Liver (tissue), 9 donors: Measurements from ENCODE around the gene TRABD. TPM values are rescaled to one million over a fixed set of nuclear protein-coding genes. Genes with fewer than 3 reads are reported as not detected.

Experiments used
- DNase-seq: peaks from one replicate; pipeline ENCODE4 v3.0.0-alpha.2; 2017; ENCODE audit warnings: low spot score
- H3K27ac ChIP-seq, 2 donors: one replicate each; pipeline ENCODE4 v1.7.0; 2013; ENCODE audit warnings: inconsistent platforms in 2 of 2, low read length in 2 of 2, control low read depth in 1 of 2, low read depth in 1 of 2, mild to moderate bottlenecking in 1 of 2
- H3K27me3 ChIP-seq, 4 donors: one replicate each; pipeline versions ENCODE4 v1.6.1 to v1.7.0; 2013; ENCODE audit warnings: low read length in 3 of 4, inconsistent platforms in 1 of 4, mild to moderate bottlenecking in 1 of 4, moderate library complexity in 1 of 4; ENCODE audit not compliant: control insufficient read depth in 4 of 4, insufficient read depth in 4 of 4
- H3K36me3 ChIP-seq, 4 donors: one replicate each; pipeline versions ENCODE4 v1.6.1 to v1.7.0; 2013; ENCODE audit warnings: low read length in 3 of 4, mild to moderate bottlenecking in 3 of 4, low read depth in 1 of 4, moderate library complexity in 1 of 4; ENCODE audit not compliant: control insufficient read depth in 4 of 4, insufficient read depth in 3 of 4
- H3K4me1 ChIP-seq, 4 donors: one replicate each; pipeline versions ENCODE4 v1.6.1 to v1.7.0; 2013; ENCODE audit warnings: low read length in 3 of 4, mild to moderate bottlenecking in 3 of 4, moderate library complexity in 1 of 4; ENCODE audit not compliant: control insufficient read depth in 4 of 4, insufficient read depth in 4 of 4
- H3K4me3 ChIP-seq, 3 donors: one replicate each; pipeline versions ENCODE4 v1.6.1 to v1.7.0; 2013; ENCODE audit warnings: low read length in 3 of 3, control low read depth in 1 of 3, low read depth in 1 of 3, mild to moderate bottlenecking in 1 of 3
- H3K9ac ChIP-seq, 2 donors: one replicate each; pipeline ENCODE4 v1.7.0; 2013; ENCODE audit warnings: low read length in 2 of 2, mild to moderate bottlenecking in 2 of 2, moderate library complexity in 2 of 2, control low read depth in 1 of 2, low read depth in 1 of 2
- H3K9me3 ChIP-seq, 4 donors: one replicate each; pipeline versions ENCODE4 v1.6.1 to v1.7.0; 2013; ENCODE audit warnings: low read length in 3 of 4; ENCODE audit not compliant: control insufficient read depth in 4 of 4
- CTCF ChIP-seq: fragments of 150-350 bp; IDR thresholded peaks from 2 replicates; pipeline ENCODE4 v1.5.1; 2017; ENCODE audit warnings: improper control_type of control experiment, low read depth, low read length; ENCODE audit not compliant: missing input control
- FOXA1 ChIP-seq: IDR thresholded peaks from 2 replicates; pipeline ENCODE4 v1.6.1; 2016; ENCODE audit warnings: antibody characterized with exemption
- FOXA2 ChIP-seq: IDR thresholded peaks from 2 replicates; pipeline ENCODE4 v1.6.1; 2016; ENCODE audit warnings: antibody characterized with exemption
- GABPA ChIP-seq, 2 donors: IDR thresholded peaks in 1 of 2; conservative IDR thresholded peaks in 1 of 2; 2 replicates each; pipeline ENCODE4 v1.6.1; 2016; ENCODE audit warnings: antibody characterized with exemption in 2 of 2, mild to moderate bottlenecking in 1 of 2, moderate library complexity in 1 of 2
- HNF4G ChIP-seq: IDR thresholded peaks from 2 replicates; pipeline ENCODE4 v1.6.1; 2016; ENCODE audit warnings: antibody characterized with exemption
- JUND ChIP-seq, 2 donors: IDR thresholded peaks; 2 replicates each; pipeline ENCODE4 v1.6.1; 2016; ENCODE audit warnings: antibody characterized with exemption in 2 of 2
- MAX ChIP-seq: IDR thresholded peaks from 2 replicates; pipeline ENCODE4 v1.6.1; 2016; ENCODE audit warnings: antibody characterized with exemption
- NR2F2 ChIP-seq: IDR thresholded peaks from 2 replicates; pipeline ENCODE4 v1.6.1; 2016; ENCODE audit warnings: antibody characterized with exemption
- RXRA ChIP-seq, 2 donors: IDR thresholded peaks; 2 replicates each; pipeline ENCODE4 v1.6.1; 2017 to 2018; ENCODE audit warnings: antibody characterized with exemption in 2 of 2, mild to moderate bottlenecking in 1 of 2
- SP1 ChIP-seq: IDR thresholded peaks from 2 replicates; pipeline ENCODE4 v1.6.1; 2018; ENCODE audit warnings: antibody characterized with exemption, mild to moderate bottlenecking
- ZBTB33 ChIP-seq: IDR thresholded peaks from 2 replicates; pipeline ENCODE4 v1.6.1; 2016; ENCODE audit warnings: antibody characterized with exemption
- WGBS: extraction: QIAGEN DNeasy Blood & Tissue Kit; methylation state at CpG from one replicate; pipeline ENCODE4 v1.1.7; 2013; 5-methylcytosine and 5-hydroxymethylcytosine counted together
- polyA plus RNA-seq, 2 donors: library from polyadenylated mRNA; stranded (reverse) in 1 of 2; unstranded in 1 of 2; fragments of 200-250 nt in 1 of 2; fragments of >200 nt in 1 of 2; fragmentation: Nextera tagmentation in 1 of 2; extraction: Ambion mirVana in 1 of 2; gene quantifications; one replicate each; pipeline versions ENCODE4 v1.2.1 to v1.2.3, GENCODE V29; 2013 to 2015
- total RNA-seq, 2 donors: library from RNA; depleted of rRNA; stranded (reverse); fragments of >200 nt; gene quantifications; one replicate each; pipeline ENCODE4 v1.2.3, GENCODE V29; 2014
- TF ChIP-seq, protein P1 (sequence below): IDR thresholded peaks from 2 replicates; pipeline ENCODE4 v1.6.1; 2016; ENCODE audit warnings: antibody characterized with exemption, mild to moderate bottlenecking
- TF ChIP-seq, protein P2 (sequence below): IDR thresholded peaks from 2 replicates; pipeline ENCODE4 v1.6.1; 2016; ENCODE audit warnings: antibody characterized with exemption
- donor health status: healthy.
- donor health status: healthy.
- donor health status: healthy.
- donor health status: healthy.
- donor health status: healthy.

The TRABD gene
- total and polyA plus RNA-seq, 4 donors, result 10.5 to 29.7 (median 16.4) TPM

GRCh38 chr22:50161508-50162390, 24.0 kb upstream of the TRABD start:
- Histone ChIP-seq H3K4me3 (no peak overlapping the region), H3K4me1 (no peaks in the 10 kb centered on the region), H3K9ac (no peak overlapping the region), H3K36me3 (no peaks in the 10 kb centered on the region), H3K9me3 (no peaks in the 10 kb centered on the region), H3K27me3 (no peaks in the 10 kb centered on the region), H3K27ac (no peak overlapping the region)
- TF ChIP-seq RXRA (IDR thresholded peaks at IDR 0.05), result no peak
- TF ChIP-seq GABPA (IDR thresholded peaks at IDR 0.05 in 1 of 2, conservative IDR thresholded peaks at IDR 0.05 in 1 of 2), result no peak
- no peak for TF ChIP-seq HNF4G
- no peak for TF ChIP-seq CTCF
- no peak for TF ChIP-seq ZBTB33
- no peak for TF ChIP-seq FOXA2
- no peak for TF ChIP-seq NR2F2
- TF ChIP-seq, protein P1, sequence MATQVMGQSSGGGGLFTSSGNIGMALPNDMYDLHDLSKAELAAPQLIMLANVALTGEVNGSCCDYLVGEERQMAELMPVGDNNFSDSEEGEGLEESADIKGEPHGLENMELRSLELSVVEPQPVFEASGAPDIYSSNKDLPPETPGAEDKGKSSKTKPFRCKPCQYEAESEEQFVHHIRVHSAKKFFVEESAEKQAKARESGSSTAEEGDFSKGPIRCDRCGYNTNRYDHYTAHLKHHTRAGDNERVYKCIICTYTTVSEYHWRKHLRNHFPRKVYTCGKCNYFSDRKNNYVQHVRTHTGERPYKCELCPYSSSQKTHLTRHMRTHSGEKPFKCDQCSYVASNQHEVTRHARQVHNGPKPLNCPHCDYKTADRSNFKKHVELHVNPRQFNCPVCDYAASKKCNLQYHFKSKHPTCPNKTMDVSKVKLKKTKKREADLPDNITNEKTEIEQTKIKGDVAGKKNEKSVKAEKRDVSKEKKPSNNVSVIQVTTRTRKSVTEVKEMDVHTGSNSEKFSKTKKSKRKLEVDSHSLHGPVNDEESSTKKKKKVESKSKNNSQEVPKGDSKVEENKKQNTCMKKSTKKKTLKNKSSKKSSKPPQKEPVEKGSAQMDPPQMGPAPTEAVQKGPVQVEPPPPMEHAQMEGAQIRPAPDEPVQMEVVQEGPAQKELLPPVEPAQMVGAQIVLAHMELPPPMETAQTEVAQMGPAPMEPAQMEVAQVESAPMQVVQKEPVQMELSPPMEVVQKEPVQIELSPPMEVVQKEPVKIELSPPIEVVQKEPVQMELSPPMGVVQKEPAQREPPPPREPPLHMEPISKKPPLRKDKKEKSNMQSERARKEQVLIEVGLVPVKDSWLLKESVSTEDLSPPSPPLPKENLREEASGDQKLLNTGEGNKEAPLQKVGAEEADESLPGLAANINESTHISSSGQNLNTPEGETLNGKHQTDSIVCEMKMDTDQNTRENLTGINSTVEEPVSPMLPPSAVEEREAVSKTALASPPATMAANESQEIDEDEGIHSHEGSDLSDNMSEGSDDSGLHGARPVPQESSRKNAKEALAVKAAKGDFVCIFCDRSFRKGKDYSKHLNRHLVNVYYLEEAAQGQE, result no peak
- TF ChIP-seq MAX, result no peak
- no peak for TF ChIP-seq FOXA1
- no peak for TF ChIP-seq JUND (IDR thresholded peaks at IDR 0.05)
- 90% methylated on average over 23 of the region's 23 CpGs for WGBS
- DNase-seq, result no peak

DNA sequence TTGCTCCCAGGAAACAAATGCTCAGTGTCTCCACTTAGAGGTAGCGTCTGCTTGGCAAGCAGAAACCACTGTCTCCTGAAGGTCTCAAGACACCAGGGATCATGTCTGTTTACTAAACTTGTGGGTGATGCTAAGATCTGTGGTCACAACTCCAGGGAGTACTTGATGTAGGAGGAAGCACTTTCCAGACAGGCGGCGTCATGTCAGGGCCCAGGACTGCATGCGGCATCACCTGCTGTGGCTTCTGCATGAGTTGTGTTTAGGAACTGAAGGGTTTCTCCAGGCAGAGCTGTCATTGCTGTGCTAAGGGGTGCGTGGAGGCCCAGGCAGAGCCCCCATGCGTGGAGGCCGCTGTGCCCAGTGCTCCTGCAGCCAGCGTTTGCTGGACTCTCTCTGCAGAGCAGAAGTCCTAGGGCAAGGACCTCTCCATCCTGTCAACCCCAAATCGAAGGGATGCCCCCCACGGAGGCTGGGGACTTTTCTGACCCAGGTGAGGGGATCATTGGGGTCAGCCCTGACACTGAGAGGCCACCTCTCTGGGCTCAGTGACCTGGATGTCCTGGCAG, 23.2 kb upstream of the TRABD start:
- Histone ChIP-seq H3K9ac (no peak overlapping the region), H3K27ac (no peak overlapping the region), H3K36me3 (no peaks in the 10 kb centered on the region), H3K4me3 (no peak overlapping the region), H3K9me3 (no peaks in the 10 kb centered on the region), H3K27me3 (no peaks in the 10 kb centered on the region), H3K4me1 (no peaks in the 10 kb centered on the region)
- no peak for TF ChIP-seq SP1
- TF ChIP-seq FOXA1, result no peak
- TF ChIP-seq, protein P2, sequence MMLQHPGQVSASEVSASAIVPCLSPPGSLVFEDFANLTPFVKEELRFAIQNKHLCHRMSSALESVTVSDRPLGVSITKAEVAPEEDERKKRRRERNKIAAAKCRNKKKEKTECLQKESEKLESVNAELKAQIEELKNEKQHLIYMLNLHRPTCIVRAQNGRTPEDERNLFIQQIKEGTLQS, result no peak
- no peak for TF ChIP-seq JUND (IDR thresholded peaks at IDR 0.05)
- TF ChIP-seq HNF4G, result no peak
- TF ChIP-seq MAX, result no peak
- no peak for TF ChIP-seq NR2F2
- no peak for DNase-seq
- 88% methylated on average over 10 of the region's 10 CpGs for WGBS
